Measurements from ENCODE around the gene GBE1.

The GBE1 gene

DNA sequence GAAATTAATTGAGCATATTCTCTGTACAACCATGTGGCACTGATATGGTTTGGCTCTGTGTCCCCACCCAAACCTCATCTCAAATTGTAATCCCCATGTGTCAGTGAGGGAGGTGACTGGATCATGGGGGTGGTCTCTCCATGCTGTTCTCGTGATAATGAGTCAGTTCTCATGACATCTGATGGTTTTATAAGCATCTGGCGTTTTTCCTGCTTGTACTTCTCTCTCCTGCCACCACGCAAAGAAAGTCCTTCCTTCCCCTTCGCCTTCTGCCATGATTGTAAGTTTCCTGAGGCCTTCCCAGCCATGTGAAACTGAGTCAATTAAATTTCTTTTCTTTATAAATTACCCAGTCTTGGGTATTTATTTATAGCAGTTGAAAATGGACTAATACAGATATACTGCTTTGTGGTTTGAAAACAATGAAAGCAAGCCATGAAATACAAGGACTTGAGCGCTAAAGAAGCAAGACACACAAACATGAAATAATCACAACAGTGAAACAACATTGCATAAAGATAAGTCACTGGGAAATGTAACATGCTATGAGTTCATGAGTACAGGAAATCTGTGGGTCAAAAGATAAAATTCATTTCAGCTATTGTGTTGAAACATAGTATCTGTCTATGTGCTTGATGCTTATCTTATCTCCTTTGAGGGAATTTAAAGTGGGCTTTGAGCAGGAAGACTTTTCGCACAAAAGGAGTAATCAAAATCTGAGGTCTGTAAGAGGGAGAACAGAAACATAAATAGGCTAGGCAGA, 288.7 kb downstream of the GBE1 start:
- DNase-seq (ENCODE audit: low read depth in 2 of 2, low spot score in 1 of 2) = no peak

DNA sequence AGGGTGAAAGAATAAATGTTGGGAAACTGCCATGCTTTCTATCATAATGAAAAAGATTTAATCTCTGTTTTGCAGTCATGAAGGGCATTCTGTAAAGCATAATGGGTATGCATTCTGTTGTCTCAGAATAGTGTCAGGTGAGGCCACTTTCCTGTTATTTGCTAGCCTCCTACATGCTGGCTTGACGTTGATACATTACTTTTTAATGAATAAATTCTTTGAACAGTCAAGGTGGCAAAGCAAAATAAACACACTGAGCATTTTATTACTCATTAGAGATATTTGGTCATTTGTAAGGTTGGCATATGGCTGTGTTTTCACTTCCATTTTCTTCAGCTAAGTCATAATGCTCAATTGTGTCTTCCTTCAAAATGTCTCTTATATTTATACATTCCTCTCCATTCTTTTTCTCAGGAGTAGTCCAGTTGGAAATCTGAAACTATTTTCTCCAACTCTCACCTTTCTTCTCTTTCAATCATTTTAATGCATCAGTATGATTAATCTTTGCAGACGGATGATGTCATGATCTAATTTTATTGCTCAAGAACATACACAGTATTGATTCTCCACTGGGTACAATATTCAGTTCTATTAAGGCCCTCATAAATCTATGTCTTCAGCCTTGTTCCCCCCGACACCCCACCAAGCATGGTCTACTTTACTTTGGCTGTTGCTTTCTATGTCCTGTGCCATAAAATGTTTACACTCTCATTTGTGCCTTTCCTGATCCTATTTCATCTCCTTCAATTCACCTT, 290.7 kb downstream of the GBE1 start:
- DNase-seq (ENCODE audit: low read depth in 2 of 2, low spot score in 1 of 2) = no peak

DNA sequence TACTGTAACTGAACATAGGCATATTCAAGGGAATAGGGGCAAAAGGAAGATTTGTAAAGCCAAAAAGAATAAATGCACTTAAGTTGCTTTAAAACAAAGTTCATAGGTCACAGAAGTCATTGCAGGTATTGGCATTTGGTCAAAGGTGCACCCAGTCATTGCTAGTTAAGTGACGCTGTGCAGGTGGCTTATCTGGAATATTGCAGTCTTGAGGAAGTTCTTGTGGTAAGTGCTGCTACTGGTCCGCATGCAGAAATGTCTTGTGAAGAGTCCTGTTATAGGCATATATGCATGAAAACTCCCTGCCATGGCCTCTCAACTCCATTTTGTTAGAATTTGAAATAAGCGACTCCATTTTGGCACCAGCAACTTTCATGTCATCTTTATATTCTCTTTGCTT, 293.1 kb downstream of the GBE1 start:
- no peak for DNase-seq (ENCODE audit: low read depth in 2 of 2, low spot score in 1 of 2)

DNA sequence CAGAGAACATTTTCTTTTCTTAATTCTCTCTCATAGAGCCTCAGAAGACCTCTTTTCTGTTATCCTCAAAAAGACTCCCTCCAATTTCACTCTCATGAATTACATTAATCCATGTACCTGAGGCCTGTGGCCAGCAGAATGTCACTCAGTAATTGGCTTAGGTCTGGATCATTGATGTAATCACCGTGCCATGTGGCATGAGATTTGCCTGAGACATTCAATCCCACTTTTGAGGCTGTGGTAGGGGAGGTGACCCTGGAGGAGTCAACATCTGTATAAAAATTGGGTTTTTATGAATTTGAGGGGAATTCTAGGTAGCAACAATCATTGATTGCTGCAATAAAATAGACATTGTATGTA, 295.3 kb downstream of the GBE1 start:
- no peak for DNase-seq (ENCODE audit: low read depth in 2 of 2, low spot score in 1 of 2)

DNA sequence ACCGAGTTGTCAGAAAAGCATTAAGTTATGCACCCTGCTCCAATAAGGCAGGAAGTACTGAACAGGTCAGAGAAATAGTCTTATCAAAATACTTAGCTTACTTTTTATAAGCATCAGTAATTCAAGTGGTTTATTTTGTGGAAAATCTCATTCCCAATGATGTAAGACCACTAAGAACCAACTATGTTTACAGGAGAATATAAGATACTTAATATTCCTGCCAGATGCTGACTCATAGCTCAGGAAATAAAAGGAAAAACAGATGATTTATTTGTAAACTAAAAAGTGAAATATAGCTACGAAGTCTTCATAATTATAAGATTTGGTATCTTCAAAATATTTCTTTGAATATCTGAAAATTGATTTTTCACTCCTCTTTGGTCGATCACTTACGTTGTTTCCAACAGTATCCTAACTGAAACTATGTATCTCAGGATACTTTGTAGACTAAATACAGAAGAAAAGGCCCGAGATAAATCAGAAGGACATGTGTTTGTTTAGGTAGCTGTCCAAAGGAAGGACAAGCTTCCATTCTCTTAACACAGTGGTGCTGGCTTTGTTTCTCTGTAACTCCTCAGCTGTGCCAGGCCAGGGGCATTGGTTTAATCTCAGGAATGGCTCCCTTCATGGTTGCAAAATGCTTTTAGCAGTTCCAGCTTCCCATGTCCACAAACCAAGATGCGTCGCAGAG, 295.8 kb downstream of the GBE1 start:
- no peak for DNase-seq (ENCODE audit: low read depth in 2 of 2, low spot score in 1 of 2)

DNA sequence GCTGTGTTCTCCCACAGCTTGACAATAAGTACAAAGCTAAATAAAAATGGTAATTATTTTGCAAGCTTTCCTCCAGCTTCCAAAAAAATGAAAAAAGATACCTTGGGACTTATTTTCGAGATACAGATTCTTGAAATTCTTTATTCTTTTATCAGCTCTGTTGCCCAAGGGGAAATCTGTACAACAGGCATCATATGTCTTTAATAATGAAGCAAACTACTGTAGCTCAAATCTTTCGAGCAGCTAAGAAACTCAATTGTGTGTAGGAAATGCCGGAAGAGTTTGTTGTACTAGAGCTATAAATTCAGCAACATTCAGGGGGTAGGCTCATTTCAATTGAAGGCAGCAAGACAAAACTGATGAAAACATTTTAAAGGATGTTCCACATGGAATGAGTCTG, 297.7 kb downstream of the GBE1 start:
- DNase-seq (ENCODE audit: low read depth in 2 of 2, low spot score in 1 of 2) = no peak

DNA sequence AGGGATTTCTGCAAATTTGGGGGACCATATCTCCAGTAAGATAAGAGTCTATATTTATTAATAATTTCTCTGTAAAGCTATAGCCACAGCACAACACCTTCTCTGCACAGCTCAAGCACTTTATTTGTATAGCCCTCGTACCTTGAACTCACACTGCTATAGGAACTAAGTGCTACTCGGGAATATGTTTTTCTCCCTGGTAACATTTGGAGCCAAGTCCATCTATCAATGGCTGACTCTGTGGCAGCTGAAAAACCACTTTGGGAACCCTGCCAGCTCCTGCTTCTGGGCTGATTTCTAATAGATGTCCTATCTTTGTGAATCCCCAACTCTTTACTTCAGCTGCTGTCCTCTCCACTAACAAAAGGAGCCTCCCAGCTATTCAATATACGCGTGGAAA, 298.5 kb downstream of the GBE1 start:
- no peak for DNase-seq (ENCODE audit: low read depth in 2 of 2, low spot score in 1 of 2)

DNA sequence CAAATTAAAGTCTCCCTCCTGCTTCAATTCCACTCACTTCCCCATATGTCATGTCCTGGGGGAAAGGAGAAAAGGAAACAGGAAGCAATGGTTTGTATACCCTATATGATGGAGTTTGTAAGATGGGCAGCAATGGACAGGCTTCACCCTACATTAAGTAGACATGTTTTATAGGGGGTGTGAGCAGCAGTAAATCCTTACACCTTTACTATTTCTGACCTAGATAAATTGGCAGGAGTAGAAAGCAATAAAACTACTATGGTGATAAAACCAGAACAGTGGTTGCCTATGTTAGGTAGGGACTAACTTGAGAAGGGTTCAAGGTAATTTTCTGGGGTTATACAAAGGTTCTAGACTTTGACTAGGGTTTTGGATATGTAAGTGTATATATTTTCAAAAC, 301.7 kb downstream of the GBE1 start:
- no peak for DNase-seq (ENCODE audit: low read depth in 2 of 2, low spot score in 1 of 2)

DNA sequence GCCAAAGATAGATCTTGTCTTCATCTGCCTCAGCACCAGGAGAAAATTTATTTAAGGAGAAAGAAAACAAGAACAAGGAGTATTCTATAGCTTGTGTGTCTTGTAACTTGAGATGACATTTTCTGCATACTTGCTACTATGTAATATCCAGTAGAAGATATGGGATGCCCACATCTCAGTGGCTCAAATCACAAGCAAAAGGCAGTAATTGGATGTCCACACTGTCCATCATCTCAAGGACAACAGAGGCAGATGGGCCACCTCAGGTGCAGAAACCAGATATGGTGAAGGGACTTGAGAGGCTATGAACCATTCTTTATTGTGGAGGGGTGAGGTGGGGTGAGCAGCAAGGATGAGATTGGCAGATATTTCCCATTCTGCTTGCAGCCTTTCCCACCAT, 309.0 kb downstream of the GBE1 start:
- no peak for DNase-seq (ENCODE audit: low read depth in 2 of 2, low spot score in 1 of 2)

DNA sequence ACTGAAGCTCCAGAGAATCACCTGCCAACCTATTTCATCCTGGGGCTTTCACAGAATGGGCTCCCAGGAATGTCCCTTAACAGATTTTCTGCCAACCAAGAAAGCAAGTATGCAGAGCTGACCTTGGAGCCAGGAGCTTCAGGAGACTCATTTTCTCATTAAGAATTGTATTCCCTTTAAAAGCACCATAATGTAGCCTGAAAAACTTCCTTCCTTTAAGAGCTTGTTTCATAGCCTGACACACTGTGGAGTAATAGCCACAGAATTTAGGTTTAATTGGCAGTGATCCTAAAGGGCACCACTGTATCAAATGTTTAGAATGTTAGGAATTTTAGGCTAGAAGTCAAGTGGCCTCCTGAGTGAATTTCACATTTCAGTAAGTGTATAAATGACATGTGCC, 309.8 kb downstream of the GBE1 start:
- no peak for DNase-seq (ENCODE audit: low read depth in 2 of 2, low spot score in 1 of 2)

DNA sequence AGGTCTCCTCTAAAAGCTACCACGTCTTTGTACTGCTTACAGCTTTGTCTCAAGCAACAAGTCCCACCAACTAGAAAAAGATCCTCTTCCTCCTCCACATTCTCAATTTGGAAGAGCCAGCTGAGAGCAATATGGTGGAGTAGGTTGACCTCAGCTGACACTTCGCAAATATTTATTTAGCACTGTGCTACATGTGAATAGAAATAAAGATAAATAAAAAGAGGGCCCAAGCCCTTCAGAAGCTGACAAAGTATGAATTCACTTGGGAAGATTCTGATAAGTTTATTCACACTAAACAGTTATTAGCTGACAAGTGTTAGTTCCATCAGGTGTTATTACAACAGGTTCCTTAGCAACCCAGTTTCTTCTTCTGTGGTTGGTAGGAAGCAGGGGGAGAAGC, 310.3 kb downstream of the GBE1 start:
- DNase-seq (ENCODE audit: low read depth in 2 of 2, low spot score in 1 of 2) = no peak

DNA sequence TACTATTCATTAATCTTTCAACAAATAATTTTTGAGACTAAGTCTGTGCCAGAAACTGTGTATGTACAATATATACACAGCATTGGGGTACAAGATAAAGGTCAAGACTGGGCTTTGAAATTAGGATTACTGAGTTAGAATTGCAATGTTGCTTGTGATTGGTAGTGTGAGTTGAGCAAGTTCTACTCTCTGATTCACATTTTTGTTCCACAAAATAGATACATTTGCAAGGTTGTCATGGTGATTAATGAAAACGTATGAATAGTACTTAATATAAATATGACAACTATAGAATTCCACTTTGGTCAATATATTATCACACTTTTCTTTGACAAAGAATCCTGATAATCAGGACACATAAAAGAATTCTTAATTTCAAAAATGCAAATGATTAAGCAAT, 314.6 kb downstream of the GBE1 start:
- no peak for DNase-seq (ENCODE audit: low read depth in 2 of 2, low spot score in 1 of 2)

DNA sequence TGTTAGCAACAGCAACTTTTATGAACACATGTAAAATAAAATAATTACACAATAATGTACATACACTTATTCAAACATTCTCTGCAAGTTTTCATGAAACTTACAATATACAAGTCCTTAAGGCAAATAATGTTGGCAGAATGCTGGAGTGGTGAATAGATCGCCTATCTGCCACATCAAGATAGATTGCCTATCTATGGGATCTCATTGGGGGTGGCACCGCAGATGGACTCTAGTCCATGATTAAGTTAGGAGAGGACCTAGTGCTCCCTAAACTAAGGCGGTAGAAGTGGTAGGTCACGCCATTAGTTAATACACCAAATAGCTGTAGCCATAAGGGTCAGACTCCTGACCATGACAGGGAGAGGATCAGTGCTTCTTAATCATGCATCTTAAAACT, 315.7 kb downstream of the GBE1 start:
- DNase-seq (ENCODE audit: low read depth in 2 of 2, low spot score in 1 of 2) = no peak

DNA sequence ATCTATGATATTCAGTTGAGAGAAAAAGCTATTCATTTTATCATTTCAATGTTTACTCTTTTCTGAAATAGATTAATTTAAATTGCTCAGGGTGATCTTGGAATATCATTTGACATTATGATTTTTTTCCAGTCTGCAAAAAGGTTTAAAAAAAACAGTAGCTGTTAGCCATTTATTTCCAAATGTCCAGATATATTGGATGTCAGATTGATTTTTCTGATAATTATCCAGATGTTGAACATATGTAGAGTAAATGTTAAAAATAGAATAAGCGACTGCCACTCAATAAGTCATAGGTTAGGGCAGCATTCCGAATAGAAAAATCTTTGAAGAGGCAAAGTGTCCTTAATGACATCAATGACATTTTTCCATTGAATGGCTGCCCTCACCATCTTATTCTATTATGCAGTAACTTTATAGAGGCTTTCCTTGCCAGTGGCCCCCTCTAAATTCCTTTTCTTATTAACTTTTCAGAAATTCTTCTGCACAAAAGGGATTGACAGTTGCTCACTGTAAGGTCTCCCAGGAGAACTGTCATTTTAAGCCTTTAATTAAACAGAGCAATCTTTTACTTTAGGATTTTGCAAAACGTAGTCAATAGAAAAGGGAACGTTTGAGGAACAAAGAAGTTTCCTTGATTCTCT, 316.5 kb downstream of the GBE1 start:
- no peak for DNase-seq (ENCODE audit: low read depth in 2 of 2, low spot score in 1 of 2)

DNA sequence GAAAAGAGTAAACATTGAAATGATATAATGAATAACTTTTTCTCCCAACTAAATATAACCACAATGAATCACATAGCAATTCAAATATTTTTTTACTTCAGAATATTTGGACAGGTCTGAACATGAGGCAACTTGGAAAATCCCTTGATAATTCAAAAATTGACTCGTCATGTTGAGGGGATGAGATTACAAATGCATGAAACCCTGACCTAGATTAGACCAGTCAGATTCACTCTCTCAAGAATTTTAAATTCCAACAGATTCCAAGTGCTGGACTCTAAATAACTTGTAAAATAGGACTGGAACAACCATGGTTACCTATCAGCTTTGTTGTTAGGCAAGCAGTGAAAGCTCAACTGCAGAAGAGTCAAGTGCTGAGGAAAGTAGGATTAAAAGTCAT, 317.5 kb downstream of the GBE1 start:
- no peak for DNase-seq (ENCODE audit: low read depth in 2 of 2, low spot score in 1 of 2)

DNA sequence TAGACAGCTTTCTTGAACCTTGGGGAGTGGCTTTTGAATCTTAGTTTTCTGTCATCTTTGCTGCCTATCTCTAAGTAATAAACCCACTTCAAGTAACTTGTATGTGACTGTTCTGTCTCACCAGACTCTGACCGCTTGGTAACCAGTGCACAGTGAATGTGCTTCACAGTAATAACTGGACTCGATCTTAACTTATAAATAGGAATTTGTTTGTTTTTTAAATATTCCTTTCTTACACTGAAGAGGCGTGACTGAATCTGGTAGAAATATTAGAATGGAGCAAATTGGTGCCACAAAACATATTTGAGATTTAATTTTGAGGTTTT, 318.0 kb downstream of the GBE1 start:
- DNase-seq (ENCODE audit: low read depth in 2 of 2, low spot score in 1 of 2) = no peak

DNA sequence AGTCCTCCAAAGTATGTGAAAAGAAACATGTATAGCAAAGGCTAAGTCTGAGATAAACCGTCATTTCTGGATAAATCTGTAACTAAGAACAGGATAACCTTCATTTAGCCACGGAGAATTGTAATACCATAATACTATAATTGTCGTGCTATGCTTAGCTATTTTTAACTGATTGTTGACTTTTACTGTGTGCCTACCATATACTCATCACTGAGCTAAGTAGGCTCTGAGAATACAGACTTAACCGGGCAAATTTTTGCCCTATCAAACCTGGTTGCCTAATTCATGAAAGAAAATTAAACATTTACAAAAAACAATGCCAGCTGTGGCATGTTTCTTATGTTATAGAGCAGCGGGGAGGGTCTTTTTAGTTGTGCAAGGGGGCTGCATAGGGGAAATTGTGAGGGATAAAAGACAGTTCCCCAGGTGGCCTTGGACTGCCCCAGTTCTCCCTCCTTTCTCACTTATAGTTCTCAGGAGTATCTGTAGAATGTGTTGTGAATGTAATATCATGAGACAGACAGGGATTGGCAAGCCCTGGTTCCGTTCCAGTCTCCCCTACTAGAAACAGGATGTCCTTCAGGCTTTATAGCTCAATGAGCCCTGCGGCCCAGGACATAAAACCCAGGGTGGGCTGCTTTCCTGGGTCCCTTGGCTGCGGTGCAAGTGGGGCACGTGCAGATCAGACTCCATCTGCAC, 318.5 kb downstream of the GBE1 start:
- no peak for DNase-seq (ENCODE audit: low read depth in 2 of 2, low spot score in 1 of 2)

DNA sequence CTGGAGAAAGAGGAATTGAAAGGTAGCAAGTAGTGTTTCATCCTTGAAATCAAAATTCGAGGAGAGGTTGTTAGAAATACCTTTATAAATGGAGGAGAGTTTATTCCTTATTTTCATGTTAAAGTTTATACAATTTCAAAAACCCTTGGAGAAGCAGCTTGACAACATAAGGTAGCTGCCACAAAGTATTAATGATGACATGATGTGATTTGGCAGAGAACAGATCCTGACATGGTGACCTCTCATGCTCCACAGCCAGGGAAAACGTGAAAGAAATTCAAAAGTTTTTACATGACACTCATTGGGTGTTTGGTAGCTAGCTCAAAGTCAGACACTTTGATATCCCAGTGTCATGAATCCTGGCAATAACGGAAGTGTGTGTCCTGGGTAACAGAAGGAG, 320.8 kb downstream of the GBE1 start:
- DNase-seq (ENCODE audit: low read depth in 2 of 2, low spot score in 1 of 2) = no peak
